ENCODE results near the gene MSI2.

DNA sequence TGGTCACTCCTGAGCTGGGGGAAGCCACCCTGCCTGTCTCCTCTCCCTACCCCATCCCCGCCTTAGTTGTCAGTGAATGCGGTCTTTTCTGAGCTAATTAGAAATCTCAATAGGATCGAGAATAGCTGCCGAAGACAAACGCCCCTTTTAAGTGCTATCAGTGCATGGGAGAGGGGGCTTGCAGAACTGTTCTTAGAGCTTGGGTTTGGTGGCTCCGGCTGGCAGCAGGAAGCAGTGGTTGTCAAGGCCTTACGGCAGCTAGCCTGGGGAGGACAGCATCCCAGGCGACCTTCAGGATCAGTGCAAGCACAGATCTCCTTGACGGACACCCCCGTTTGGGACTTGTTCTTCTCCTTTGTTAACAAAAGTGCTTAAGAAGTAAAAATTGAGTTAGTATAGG is 293.7 kb downstream of the MSI2 start:
- TF ChIP-seq, protein P1, sequence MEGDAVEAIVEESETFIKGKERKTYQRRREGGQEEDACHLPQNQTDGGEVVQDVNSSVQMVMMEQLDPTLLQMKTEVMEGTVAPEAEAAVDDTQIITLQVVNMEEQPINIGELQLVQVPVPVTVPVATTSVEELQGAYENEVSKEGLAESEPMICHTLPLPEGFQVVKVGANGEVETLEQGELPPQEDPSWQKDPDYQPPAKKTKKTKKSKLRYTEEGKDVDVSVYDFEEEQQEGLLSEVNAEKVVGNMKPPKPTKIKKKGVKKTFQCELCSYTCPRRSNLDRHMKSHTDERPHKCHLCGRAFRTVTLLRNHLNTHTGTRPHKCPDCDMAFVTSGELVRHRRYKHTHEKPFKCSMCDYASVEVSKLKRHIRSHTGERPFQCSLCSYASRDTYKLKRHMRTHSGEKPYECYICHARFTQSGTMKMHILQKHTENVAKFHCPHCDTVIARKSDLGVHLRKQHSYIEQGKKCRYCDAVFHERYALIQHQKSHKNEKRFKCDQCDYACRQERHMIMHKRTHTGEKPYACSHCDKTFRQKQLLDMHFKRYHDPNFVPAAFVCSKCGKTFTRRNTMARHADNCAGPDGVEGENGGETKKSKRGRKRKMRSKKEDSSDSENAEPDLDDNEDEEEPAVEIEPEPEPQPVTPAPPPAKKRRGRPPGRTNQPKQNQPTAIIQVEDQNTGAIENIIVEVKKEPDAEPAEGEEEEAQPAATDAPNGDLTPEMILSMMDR (IDR thresholded peaks at IDR 0.05), result no peak
- no peak for TF ChIP-seq POLR2A (IDR thresholded peaks at IDR 0.05)

All from thyroid gland (tissue), 4 donors.